BJ (cell line): Measurements from ENCODE around the gene COL12A1. TPM values are rescaled to one million over a fixed set of nuclear protein-coding genes. Genes with fewer than 3 reads are reported as not detected.

ENCODE experiments used
- CTCF ChIA-PET: fragments of 350-600 bp; formaldehyde crosslinking; extraction: SDS; loops from one replicate; lab custom pipeline; 2021; ENCODE audit warnings: antibody characterized with exemption, inconsistent platforms; lab: Yijun Ruan, JAX
- POLR2A ChIA-PET: fragments of 300-600 bp; sonication (Branson Sonifier 250); formaldehyde crosslinking; extraction: SDS; loops from one replicate; lab custom pipeline; 2021; ENCODE audit warnings: antibody characterized with exemption; lab: Charles Lee
- DNase-seq: peaks from one replicate; pipeline ENCODE4 v3.0.0-alpha.2; 2011; ENCODE audit warnings: low read depth
- H3K27me3 ChIP-seq: 2 replicates; pipeline ENCODE4 v1.6.0; 2011; ENCODE audit warnings: low read length; ENCODE audit not compliant: control insufficient read depth, insufficient read depth
- H3K36me3 ChIP-seq: 2 replicates; pipeline ENCODE4 v1.5.1; 2011; ENCODE audit warnings: low read length; ENCODE audit not compliant: control insufficient read depth, insufficient read depth
- H3K4me3 ChIP-seq: 2 replicates; pipeline ENCODE4 v1.5.1; 2011; ENCODE audit warnings: low read depth, mild to moderate bottlenecking, control low read depth, low read length
- CTCF ChIP-seq: IDR thresholded peaks from 2 replicates; pipeline ENCODE4 v1.5.1; 2011; ENCODE audit warnings: low read depth, mild to moderate bottlenecking, control low read depth, inconsistent platforms, low read length, moderate library complexity; ENCODE audit not compliant: insufficient read depth
- polyA plus RNA-seq: library from polyadenylated mRNA; depleted of rRNA; stranded (reverse); fragments of >200 nt; gene quantifications from 2 replicates; pipeline ENCODE4 v1.2.3, GENCODE V29; 2011

Gene COL12A1
- polyA plus RNA-seq, 1 experiment = 1,308 TPM

GRCh38 chr6:75170691-75171560 lies 34.9 kb downstream of the COL12A1 start:
- H3K36me3 ChIP-seq = peaks cover 7% of the 10 kb centered on the region
- TF ChIP-seq CTCF = no peak
- POLR2A ChIA-PET = no interaction called here
- no peak overlapping the region for H3K4me3 ChIP-seq
- H3K27me3 ChIP-seq = no peaks in the 10 kb centered on the region
- no peak for DNase-seq
- CTCF ChIA-PET = no interaction called here

GRCh38 chr6:75169689-75170586 lies 35.9 kb downstream of the COL12A1 start:
- Histone ChIP-seq H3K4me3 (no peak overlapping the region), H3K36me3 (peaks cover 5% of the 10 kb centered on the region), H3K27me3 (no peaks in the 10 kb centered on the region)
- TF ChIP-seq CTCF = no peak
- POLR2A ChIA-PET = no interaction called here
- CTCF ChIA-PET = no interaction called here
- DNase-seq = no peak

- Histone ChIP-seq H3K36me3 (peaks cover 6% of the 10 kb centered on the region), H3K4me3 (no peak overlapping the region), H3K27me3 (no peaks in the 10 kb centered on the region)
- TF ChIP-seq CTCF = no peak
- DNase-seq = no peak
- CTCF ChIA-PET = no interaction called here
- POLR2A ChIA-PET = no interaction called here
Observed at GRCh38 chr6:75167851-75168250, 38.0 kb downstream of the COL12A1 start.

- H3K36me3 ChIP-seq = peaks cover 6% of the 10 kb centered on the region
Observed at GRCh38 chr6:75167325-75167724, 38.5 kb downstream of the COL12A1 start.

More at GRCh38 chr6:75167325-75167724, 38.5 kb downstream of the COL12A1 start:
- POLR2A ChIA-PET = no interaction called here
- no peak for TF ChIP-seq CTCF
- CTCF ChIA-PET = no interaction called here
- Histone ChIP-seq H3K4me3 (no peak overlapping the region), H3K27me3 (no peaks in the 10 kb centered on the region)
- no peak for DNase-seq
